VCaP (cell line): ENCODE data around the gene CTNNA3.

ENCODE experiments used
- H3K27ac ChIP-seq: fragments of 450-650 bp; 2 replicates; pipeline ENCODE4 v1.5.1; 2017
- CTCF ChIP-seq: fragments of 450-650 bp; conservative IDR thresholded peaks from 2 replicates; pipeline ENCODE4 v1.5.1; 2017; ENCODE audit warnings: mild to moderate bottlenecking, moderate library complexity

The CTNNA3 gene

DNA sequence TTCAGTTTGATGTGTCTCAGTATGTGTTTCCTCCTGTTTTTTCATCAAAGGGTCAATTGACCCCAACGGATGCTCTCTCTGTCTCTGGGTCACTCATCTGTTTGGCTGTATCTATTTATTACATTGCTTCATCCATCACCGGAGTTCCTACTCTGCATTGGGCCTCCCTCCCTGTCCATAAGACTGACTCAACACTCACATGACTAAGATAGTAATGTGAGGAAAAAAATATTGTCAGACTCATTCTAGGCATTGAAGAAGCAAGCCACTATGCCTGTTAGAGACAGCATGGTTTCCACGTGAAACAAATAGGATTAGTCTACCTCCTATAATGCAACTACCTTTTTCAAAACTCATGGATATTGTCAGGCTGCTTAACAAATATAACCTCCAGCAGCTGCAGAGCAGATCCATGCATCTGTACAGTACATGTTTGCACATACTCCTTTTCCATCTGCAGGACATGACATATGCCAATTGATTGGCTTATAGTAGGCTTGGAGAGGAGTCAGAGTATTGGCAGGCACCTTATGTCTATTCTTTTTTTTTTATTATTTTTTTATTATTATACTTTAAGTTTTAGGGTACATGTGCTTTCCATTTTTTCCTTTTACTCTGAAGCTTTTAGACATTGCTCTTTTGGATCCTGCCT, 495.0 kb downstream of the CTNNA3 start:
- H3K27ac ChIP-seq, result no peak overlapping the region
- no peak for TF ChIP-seq CTCF

GRCh38 chr10:67175354-67175753, 520.6 kb downstream of the CTNNA3 start:
- no peak for TF ChIP-seq CTCF
- no peak overlapping the region for H3K27ac ChIP-seq

DNA sequence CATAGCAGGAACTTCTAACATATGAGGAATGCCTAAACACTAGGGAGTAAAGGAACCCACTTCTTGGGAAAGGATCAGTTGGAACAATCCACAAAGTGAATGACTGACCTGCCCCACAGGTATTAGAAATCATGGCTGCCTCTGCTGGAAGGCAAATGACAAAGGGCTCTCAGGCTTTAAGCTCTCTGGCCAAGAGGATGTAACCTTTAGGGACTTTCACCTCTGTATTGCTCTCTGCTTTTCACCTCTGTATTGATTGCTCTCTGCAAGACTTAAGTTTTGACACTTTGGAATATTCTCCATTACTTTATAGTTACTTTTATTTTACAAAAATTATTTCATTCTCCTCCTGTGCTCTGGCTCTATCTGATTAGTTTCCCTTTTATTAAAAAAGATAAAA, 522.2 kb downstream of the CTNNA3 start:
- TF ChIP-seq CTCF, result no peak
- no peak overlapping the region for H3K27ac ChIP-seq

DNA sequence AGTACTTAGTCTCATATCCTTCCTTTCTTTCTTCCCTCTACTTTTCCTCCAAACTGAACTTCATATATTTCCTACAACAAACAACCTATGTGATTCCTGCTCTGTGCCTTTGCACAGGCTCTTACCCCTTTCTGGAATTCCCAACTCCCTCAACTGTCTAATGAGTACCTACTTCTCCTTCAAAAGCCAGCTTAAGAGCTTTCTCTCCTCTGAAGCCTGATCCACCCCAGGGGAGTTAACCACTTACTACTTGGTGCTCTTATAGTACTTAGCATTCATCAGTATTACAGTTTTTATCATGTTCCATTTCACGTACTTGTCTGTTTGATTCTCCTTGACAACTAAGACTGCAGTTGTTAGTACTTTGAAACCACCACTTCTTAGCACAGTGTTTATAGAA, 524.0 kb downstream of the CTNNA3 start:
- TF ChIP-seq CTCF, result no peak

DNA sequence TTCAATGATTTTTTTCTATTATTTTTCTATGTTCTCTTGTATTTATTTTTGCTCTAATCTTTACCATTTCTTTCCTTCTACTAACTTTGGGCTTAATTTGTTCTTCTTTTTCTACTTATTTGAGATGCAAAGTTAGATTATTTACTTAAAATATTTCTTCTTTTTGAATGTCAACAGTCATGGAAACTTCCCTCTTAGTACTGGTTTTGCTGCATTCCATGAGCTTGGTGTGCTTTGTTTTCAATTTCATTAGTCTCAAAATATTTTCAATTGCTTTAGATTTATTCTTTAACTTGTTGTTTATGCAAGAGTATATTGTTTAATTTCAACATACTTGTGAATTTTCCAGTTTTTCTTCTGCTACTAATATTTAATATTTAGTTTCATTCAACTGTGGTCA, 539.8 kb downstream of the CTNNA3 start:
- TF ChIP-seq CTCF, result no peak
- H3K27ac ChIP-seq, result no peak overlapping the region

More for the DNA sequence above, 524.0 kb downstream of the CTNNA3 start:
- no peak overlapping the region for H3K27ac ChIP-seq

DNA sequence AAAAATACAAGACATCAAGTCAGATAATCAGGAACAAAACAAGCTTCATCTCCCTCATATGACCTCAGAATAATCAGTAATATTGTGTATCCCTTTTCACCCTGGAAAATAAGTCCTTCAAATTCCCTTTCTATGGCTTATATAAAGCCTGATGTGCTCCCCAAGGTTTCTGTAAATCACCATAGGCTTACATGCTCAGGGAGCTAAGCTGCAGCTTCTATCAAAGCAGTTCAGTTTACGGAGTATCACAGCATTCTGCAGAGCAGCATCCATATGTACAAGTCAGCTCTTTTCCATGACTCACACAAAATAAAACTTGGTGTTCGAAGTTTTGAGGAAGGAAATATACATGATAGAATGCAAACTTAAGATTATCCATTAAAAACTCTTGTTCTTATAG, 544.5 kb downstream of the CTNNA3 start:
- TF ChIP-seq CTCF, result no peak
- no peak overlapping the region for H3K27ac ChIP-seq

DNA sequence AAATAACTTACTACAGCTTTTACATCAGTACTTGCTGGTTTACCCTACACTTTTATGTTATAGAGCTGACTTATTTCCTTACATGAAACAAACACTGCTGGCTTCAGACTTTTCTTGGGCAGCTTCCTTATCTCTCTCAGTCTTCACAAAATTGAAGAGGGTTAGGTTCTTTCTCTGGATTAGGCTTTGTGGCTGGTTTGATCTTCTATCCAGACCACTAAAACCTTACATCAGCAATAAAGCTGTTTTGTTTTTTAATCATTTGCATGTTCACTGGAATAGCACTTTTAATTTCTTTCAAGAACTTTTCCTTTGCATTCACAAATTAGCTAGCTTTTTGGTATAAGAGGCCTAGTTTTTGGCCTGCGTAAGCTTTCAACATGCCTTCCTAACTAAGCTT, 551.5 kb downstream of the CTNNA3 start:
- TF ChIP-seq CTCF, result no peak
- no peak overlapping the region for H3K27ac ChIP-seq
